Islet of Langerhans (tissue), 1 donor: ENCODE results near the gene GMDS.

ENCODE experiments used
- FAIRE-seq: peaks from one replicate; lab custom pipeline; 2011; peaks lifted over from hg19 to GRCh38; lab: Jason Lieb, UNC

GMDS gene

GRCh38 chr6:1624058-1624850 lies 621.2 kb downstream of the GMDS start:
- FAIRE-seq = no peak

- no peak for FAIRE-seq
These were observed 621.7 kb downstream of the GMDS start for GRCh38 chr6:1623769-1624057.

- FAIRE-seq = no peak
These were observed 622.3 kb downstream of the GMDS start for GRCh38 chr6:1622851-1623768.

GRCh38 chr6:1622220-1622850 lies 623.1 kb downstream of the GMDS start:
- no peak for FAIRE-seq

- no peak for FAIRE-seq
These were observed 624.2 kb downstream of the GMDS start for GRCh38 chr6:1621070-1621701.

GRCh38 chr6:1620504-1621069 lies 624.8 kb downstream of the GMDS start:
- no peak for FAIRE-seq

- no peak for FAIRE-seq
These were observed 625.5 kb downstream of the GMDS start for GRCh38 chr6:1619673-1620503.

GRCh38 chr6:1619098-1619672 lies 626.2 kb downstream of the GMDS start:
- FAIRE-seq = no peak

GRCh38 chr6:1618311-1619097 lies 626.9 kb downstream of the GMDS start:
- FAIRE-seq = no peak

GRCh38 chr6:1617466-1618310 lies 627.7 kb downstream of the GMDS start:
- FAIRE-seq = no peak

- FAIRE-seq = no peak
These were observed 628.5 kb downstream of the GMDS start for GRCh38 chr6:1616701-1617463.

GRCh38 chr6:1615853-1616420 lies 629.5 kb downstream of the GMDS start:
- no peak for FAIRE-seq

GRCh38 chr6:1615151-1615852 lies 630.1 kb downstream of the GMDS start:
- no peak for FAIRE-seq

GRCh38 chr6:1614448-1615150 lies 630.8 kb downstream of the GMDS start:
- FAIRE-seq = no peak

- no peak for FAIRE-seq
These were observed 631.5 kb downstream of the GMDS start for GRCh38 chr6:1613688-1614447.

- FAIRE-seq = peak; percentile 79
These were observed 632.1 kb downstream of the GMDS start for GRCh38 chr6:1613346-1613687.
